WTC11 (cell line): ENCODE data around the gene DSC3. TPM values are rescaled to one million over a fixed set of nuclear protein-coding genes. Genes with fewer than 3 reads are reported as not detected.

ENCODE experiments used
- ATAC-seq: fragments of 200-7000 bp; cut with Tn5 transposase; 2 replicates; pipeline ENCODE4 v1.10.0; 2021; ENCODE audit warnings: mild to moderate bottlenecking, moderate library complexity
- CTCF ChIA-PET: fragments of 300-600 bp; sonication (Branson Sonifier 250); formaldehyde crosslinking; loops from one replicate; lab custom pipeline; 2021; ENCODE audit warnings: antibody characterized with exemption; lab: Charles Lee
- POLR2A ChIA-PET: fragments of 350-600 bp; sonication (Branson Sonifier 250); formaldehyde crosslinking; loops from one replicate; lab custom pipeline; 2021; ENCODE audit warnings: antibody characterized with exemption; lab: Charles Lee
- DNase-seq: peaks from one replicate; pipeline ENCODE4 v3.0.0; 2021; ENCODE audit warnings: low spot score
- H3K27ac Mint-ChIP-seq: 2 replicates; pipeline ENCODE4 v1.8.0; 2021; ENCODE audit warnings: mixed read lengths
- H3K27me3 Mint-ChIP-seq: 2 replicates; pipeline ENCODE4 v1.8.0; 2021; ENCODE audit warnings: low read depth, mild to moderate bottlenecking, moderate library complexity, mixed read lengths
- H3K36me3 Mint-ChIP-seq: 2 replicates; pipeline ENCODE4 v1.8.0; 2021; ENCODE audit warnings: mixed read lengths
- H3K4me1 Mint-ChIP-seq: 2 replicates; pipeline ENCODE4 v1.8.0; 2022; ENCODE audit warnings: mixed read lengths
- H3K4me3 Mint-ChIP-seq: 2 replicates; pipeline ENCODE4 v1.8.0; 2021; ENCODE audit warnings: mild to moderate bottlenecking, moderate library complexity, mixed read lengths
- H3K9me3 Mint-ChIP-seq: 2 replicates; pipeline ENCODE4 v1.8.0; 2021; ENCODE audit warnings: mixed read lengths
- ARID4B ChIP-seq: sonication (generic); formaldehyde crosslinking; IDR thresholded peaks from 2 replicates; pipeline ENCODE4 v1.8.0; 2023; ENCODE audit warnings: missing genetic modification reagents, mild to moderate bottlenecking, borderline replicate concordance
- ATF3 ChIP-seq: sonication (generic); formaldehyde crosslinking; conservative IDR thresholded peaks from 2 replicates; pipeline ENCODE4 v1.8.1; 2022; ENCODE audit warnings: mild to moderate bottlenecking, missing genetic modification reagents
- CREB1 ChIP-seq: sonication (generic); formaldehyde crosslinking; IDR thresholded peaks from 2 replicates; pipeline ENCODE4 v1.8.0; 2023; ENCODE audit warnings: mild to moderate bottlenecking, missing genetic modification reagents
- CREM ChIP-seq: sonication (generic); formaldehyde crosslinking; IDR thresholded peaks from 2 replicates; pipeline ENCODE4 v1.8.1; 2022; ENCODE audit warnings: mild to moderate bottlenecking, missing genetic modification reagents, moderate library complexity
- E2F4 ChIP-seq: sonication (generic); formaldehyde crosslinking; IDR thresholded peaks from 2 replicates; pipeline ENCODE4 v1.8.1; 2022; ENCODE audit warnings: low read depth, mild to moderate bottlenecking, moderate library complexity, missing genetic modification reagents, borderline replicate concordance
- E2F5 ChIP-seq: sonication (generic); formaldehyde crosslinking; IDR thresholded peaks from 2 replicates; pipeline ENCODE4 v1.8.1; 2022; ENCODE audit warnings: mild to moderate bottlenecking, moderate library complexity, missing genetic modification reagents
- FOXP4 ChIP-seq: sonication (generic); formaldehyde crosslinking; IDR thresholded peaks from 2 replicates; pipeline ENCODE4 v1.8.0; 2022; ENCODE audit warnings: mild to moderate bottlenecking, missing genetic modification reagents
- KAT7 ChIP-seq: sonication (generic); formaldehyde crosslinking; IDR thresholded peaks from 2 replicates; pipeline ENCODE4 v1.8.1; 2023; ENCODE audit warnings: missing genetic modification reagents, mild to moderate bottlenecking, borderline replicate concordance
- NFE2L1 ChIP-seq: sonication (generic); formaldehyde crosslinking; IDR thresholded peaks from 2 replicates; pipeline ENCODE4 v1.8.1; 2023; ENCODE audit warnings: missing genetic modification reagents
- NFYB ChIP-seq: sonication (generic); formaldehyde crosslinking; conservative IDR thresholded peaks from 2 replicates; pipeline ENCODE4 v1.8.0; 2022; ENCODE audit warnings: low read depth, missing genetic modification reagents
- NR3C1 ChIP-seq: sonication (generic); formaldehyde crosslinking; conservative IDR thresholded peaks from 2 replicates; pipeline ENCODE4 v1.8.1; 2023; ENCODE audit warnings: low read depth, mild to moderate bottlenecking, missing genetic modification reagents
- PRDM15 ChIP-seq: sonication (generic); formaldehyde crosslinking; IDR thresholded peaks from 2 replicates; pipeline ENCODE4 v1.8.0; 2022; ENCODE audit warnings: missing genetic modification reagents
- SP1 ChIP-seq: sonication (generic); formaldehyde crosslinking; conservative IDR thresholded peaks from 2 replicates; pipeline ENCODE4 v1.8.1; 2022; ENCODE audit warnings: missing genetic modification reagents
- STAT6 ChIP-seq: sonication (generic); formaldehyde crosslinking; conservative IDR thresholded peaks from 2 replicates; pipeline ENCODE4 v1.8.1; 2023; ENCODE audit warnings: mild to moderate bottlenecking, low read depth, missing genetic modification reagents, moderate library complexity
- TP53 ChIP-seq: sonication (generic); formaldehyde crosslinking; IDR thresholded peaks from 2 replicates; pipeline ENCODE4 v1.8.1; 2023; ENCODE audit warnings: mild to moderate bottlenecking, missing genetic modification reagents
- ZNF263 ChIP-seq: sonication (generic); formaldehyde crosslinking; IDR thresholded peaks from 2 replicates; pipeline ENCODE4 v1.8.1; 2022; ENCODE audit warnings: low read depth, mild to moderate bottlenecking, moderate library complexity, missing genetic modification reagents
- ZNF317 ChIP-seq: sonication (generic); formaldehyde crosslinking; IDR thresholded peaks from 2 replicates; pipeline ENCODE4 v1.8.1; 2023; ENCODE audit warnings: low read depth, mild to moderate bottlenecking, moderate library complexity, missing genetic modification reagents, borderline replicate concordance
- ZNF416 ChIP-seq: fragments of 250-450 bp; sonication (Bioruptor Pico); IDR thresholded peaks from 2 replicates; pipeline ENCODE4 v1.9.0; 2021; ENCODE audit warnings: mild to moderate bottlenecking, inconsistent platforms
- total RNA-seq: library from RNA; stranded (reverse); gene quantifications from 3 replicates; pipeline ENCODE4 v1.2.3, GENCODE V29; 2021

Gene DSC3
- total RNA-seq, 1 experiment from 2014 or later = 2.6 TPM

GRCh38 chr18:30965237-30965636 is 77.3 kb downstream of the DSC3 start (continued):
- no peak for TF ChIP-seq PRDM15 (CRISPR knock-in tag)

- Mint-ChIP-seq H3K4me3 (no peak overlapping the region), H3K27me3 (no peaks in the 10 kb centered on the region; the same call in 1 of the 2 replicates), H3K36me3 (no peaks in the 10 kb centered on the region)
- ATAC-seq = no peak
- CTCF ChIA-PET = no interaction called here
- TF ChIP-seq SP1 (CRISPR knock-in tag) (no peak), NR3C1 (no peak), NFE2L1 (CRISPR knock-in tag) (no peak), FOXP4 (CRISPR knock-in tag) (no peak), E2F5 (CRISPR knock-in tag) (no peak), ZNF317 (no peak), ZNF416 (CRISPR knock-in tag) (no peak), TP53 (CRISPR knock-in tag) (no peak), CREM (CRISPR knock-in tag) (no peak)
- TF ChIP-seq, all 79 proteins: peak for 0
- Mint-ChIP-seq H3K9me3 (peaks cover 5% of the 10 kb centered on the region; the same call in 1 of the 2 replicates), H3K27ac (no peak overlapping the region), H3K4me1 (no peaks in the 10 kb centered on the region)
- POLR2A ChIA-PET = no interaction called here
- no peak for DNase-seq
Measured at GRCh38 chr18:30960661-30961060, 81.9 kb downstream of the DSC3 start.

GRCh38 chr18:30957066-30957465 is 85.5 kb downstream of the DSC3 start:
- no peak for DNase-seq
- ChIA-PET CTCF (no interaction called here), POLR2A (no interaction called here)
- no peaks in the 10 kb centered on the region; the same call in 1 of the 2 replicates for H3K27me3 Mint-ChIP-seq
- peaks cover 5% of the 10 kb centered on the region; the same call in 1 of the 2 replicates for H3K9me3 Mint-ChIP-seq
- no peaks in the 10 kb centered on the region for H3K36me3 Mint-ChIP-seq
- ATAC-seq = no peak
- no peaks in the 10 kb centered on the region for H3K4me1 Mint-ChIP-seq
- H3K4me3 Mint-ChIP-seq = no peak overlapping the region
- no peak overlapping the region for H3K27ac Mint-ChIP-seq
- TF ChIP-seq CREB1 (CRISPR knock-in tag) (no peak), NFYB (CRISPR knock-in tag) (no peak), ARID4B (no peak), KAT7 (CRISPR knock-in tag) (no peak), ZNF263 (CRISPR knock-in tag) (no peak), NR3C1 (no peak), STAT6 (CRISPR knock-in tag) (no peak), ATF3 (CRISPR knock-in tag) (no peak), E2F4 (CRISPR knock-in tag) (no peak)
